WI38 (cell line): ENCODE measurements around the gene PXDN.

Source experiments
- H3K4me3 ChIP-seq: 2 replicates; pipeline ENCODE4 v1.5.1; 2011; ENCODE audit warnings: low read depth, mild to moderate bottlenecking, control low read depth, low read length
- CTCF ChIP-seq: IDR thresholded peaks from 2 replicates; pipeline ENCODE4 v1.5.1; 2012; ENCODE audit warnings: low read depth, mild to moderate bottlenecking, control low read depth, low read length

The PXDN gene

GRCh38 chr2:1672738-1673137 is 71.6 kb downstream of the PXDN start:
- no peak overlapping the region for H3K4me3 ChIP-seq
- no peak for TF ChIP-seq CTCF

GRCh38 chr2:1671916-1672315 is 72.4 kb downstream of the PXDN start:
- H3K4me3 ChIP-seq = no peak overlapping the region
- no peak for TF ChIP-seq CTCF

- TF ChIP-seq CTCF = no peak
Observed at GRCh38 chr2:1670636-1671035, 73.7 kb downstream of the PXDN start.

GRCh38 chr2:1665761-1666505 is 78.4 kb downstream of the PXDN start:
- TF ChIP-seq CTCF = no peak

More at GRCh38 chr2:1670636-1671035, 73.7 kb downstream of the PXDN start:
- H3K4me3 ChIP-seq = no peak overlapping the region

GRCh38 chr2:1664698-1665097 is 79.6 kb downstream of the PXDN start:
- no peak overlapping the region for H3K4me3 ChIP-seq
- TF ChIP-seq CTCF = no peak

More at GRCh38 chr2:1665761-1666505, 78.4 kb downstream of the PXDN start:
- H3K4me3 ChIP-seq = no peak overlapping the region

- H3K4me3 ChIP-seq = no peak overlapping the region
- TF ChIP-seq CTCF = no peak
Observed at GRCh38 chr2:1664076-1664605, 80.2 kb downstream of the PXDN start.

- no peak overlapping the region for H3K4me3 ChIP-seq
- TF ChIP-seq CTCF = no peak
Observed at GRCh38 chr2:1663621-1664020, 80.7 kb downstream of the PXDN start.
